ENCODE data around the gene KLRK1. TPM values are rescaled to one million over a fixed set of nuclear protein-coding genes. Genes with fewer than 3 reads are reported as not detected.
"Not testable (repeated sequence)": the region's sequence is repeated elsewhere in the genome, so short reads cannot be mapped to it uniquely, and the experiment has no call there.

KLRK1 gene
- 100 to 1,000 TPM; 125 to 126 TPM for total RNA-seq

DNA sequence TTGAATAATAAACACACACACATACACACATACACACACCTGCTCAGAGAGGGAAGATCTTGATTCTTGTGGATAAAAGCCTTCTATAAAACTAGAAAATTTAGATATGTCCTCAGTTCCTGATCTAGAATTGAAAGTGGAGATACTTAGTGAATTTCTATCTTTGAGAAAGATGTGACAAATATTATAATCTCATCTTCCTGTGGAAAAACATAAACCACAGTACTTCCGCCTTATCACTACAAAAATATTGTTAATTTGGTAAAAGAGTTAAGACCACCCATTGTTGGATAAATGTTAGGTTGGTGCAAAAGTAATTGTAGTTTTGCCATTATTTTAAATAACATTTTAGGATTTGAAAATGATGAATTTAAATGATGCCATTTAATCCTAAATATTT is at the start of gene KLRK1:
TSS of gene KLRK1 (minus strand) at position 138 of the 400 bp plus-strand sequence. CDS start 1,231 bp downstream, outside the sequence.
- ChIA-PET CTCF (no interaction called here), POLR2A (interaction anchor here (0.8 to 1.2 kb wide), 3 partner anchors 10 to 178 kb away, joined by 3 read pairs; partner anchors contain the start of gene GABARAPL1)

- POLR2A ChIA-PET, CTCF ChIA-PET: not testable (repeated sequence)
These were observed 47.8 kb upstream of the KLRK1 start for GRCh38 chr12:10437601-10438000.

GRCh38 chr12:10435816-10436215 is 46.0 kb upstream of the KLRK1 start, which contains the start of gene KLRC2:
Gene KLRC2 (minus strand): TSS chr12:10436010. CDS start chr12:10435986, 24 bp downstream.
- CTCF ChIA-PET: not testable (repeated sequence)

DNA sequence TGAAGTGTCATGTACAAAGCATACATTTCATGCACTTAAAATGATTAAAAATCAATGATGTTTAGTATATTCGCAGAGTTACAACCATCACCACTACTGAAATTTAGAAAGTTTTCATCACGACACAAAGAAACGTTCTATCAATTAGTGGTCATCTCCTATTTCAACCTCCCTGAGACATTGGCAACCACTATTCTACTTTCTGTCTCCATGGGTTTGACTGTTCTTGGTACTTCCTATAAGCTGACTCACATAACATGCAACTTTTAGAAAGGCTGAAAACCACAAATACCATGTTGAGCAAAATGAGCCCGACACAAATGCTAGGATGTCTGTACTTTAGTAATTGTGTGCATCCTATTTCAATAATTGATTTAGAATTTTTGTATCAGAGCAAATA is 40.8 kb upstream of the KLRK1 start:
- POLR2A ChIA-PET, CTCF ChIA-PET: not testable (repeated sequence)

More at GRCh38 chr12:10435816-10436215, 46.0 kb upstream of the KLRK1 start, which contains the start of gene KLRC2:
- POLR2A ChIA-PET: not testable (repeated sequence)

DNA sequence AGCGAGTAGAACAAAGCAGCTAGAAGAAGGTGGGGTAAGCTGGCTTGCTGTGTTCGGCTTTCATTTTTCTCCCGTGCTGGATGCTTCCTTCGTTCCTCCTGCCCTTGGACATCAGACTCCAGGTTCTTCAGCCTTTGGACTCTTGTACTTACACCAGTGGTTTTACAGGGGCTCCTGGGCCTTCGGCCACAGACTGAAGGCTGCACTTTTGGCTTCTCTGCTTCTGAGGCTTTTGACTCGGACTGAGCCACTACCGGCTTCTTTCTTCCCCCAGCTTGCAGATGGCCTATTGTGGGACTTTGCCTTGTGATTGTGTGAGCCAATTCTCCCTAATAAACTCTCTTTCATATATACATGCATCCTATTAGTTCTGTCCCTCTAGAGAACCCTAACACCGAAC is 36.1 kb upstream of the KLRK1 start:
- POLR2A ChIA-PET, CTCF ChIA-PET: not testable (repeated sequence)

GRCh38 chr12:10424260-10424899 is 34.5 kb upstream of the KLRK1 start:
- CTCF ChIA-PET, POLR2A ChIA-PET: not testable (repeated sequence)

- POLR2A ChIA-PET, CTCF ChIA-PET: not testable (repeated sequence)
These were observed 32.3 kb upstream of the KLRK1 start for GRCh38 chr12:10422159-10422558.

- POLR2A ChIA-PET, CTCF ChIA-PET: not testable (repeated sequence)
These were observed 30.5 kb upstream of the KLRK1 start, which contains the start of gene KLRC3 for GRCh38 chr12:10420334-10420733. Gene KLRC3 (minus strand): TSS chr12:10420595. CDS start chr12:10420550, 45 bp downstream.

DNA sequence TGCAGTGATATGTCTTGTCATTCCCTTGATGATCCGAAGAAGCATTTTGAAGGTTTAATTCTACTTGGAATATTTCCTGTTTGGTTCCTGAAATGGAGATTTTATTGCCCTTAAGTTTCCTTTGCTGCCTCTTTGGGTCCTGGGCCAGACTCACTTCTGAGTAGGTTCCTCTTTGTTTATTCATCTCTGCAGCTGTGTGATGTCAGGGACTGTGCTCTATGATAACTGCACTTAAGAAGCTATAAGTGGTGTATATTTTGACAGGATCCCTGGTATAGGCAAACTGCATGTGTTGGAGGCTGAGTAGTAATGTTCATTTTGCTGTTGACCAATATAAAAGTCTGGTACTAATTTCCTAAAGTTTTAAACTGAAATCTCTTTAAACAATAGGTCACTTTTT is 19.6 kb upstream of the KLRK1 start, which contains the start of gene KLRC4:
TSS of gene KLRC4 (minus strand) at position 366 of the 400 bp plus-strand sequence. CDS start at position 184, 182 bp downstream.
- ChIA-PET POLR2A (interaction anchor here (0.6 to 1.1 kb wide), 4 partner anchors 12 to 149 kb away, joined by 3 to 4 read pairs (median 4); no protein-coding TSS in a partner anchor), CTCF (no interaction called here)

- POLR2A ChIA-PET: interaction anchor here (0.6 to 1.1 kb wide), 5 partner anchors 12 to 150 kb away, joined by 3 to 4 read pairs (median 4); no protein-coding TSS in a partner anchor
These were observed 19.0 kb upstream of the KLRK1 start for GRCh38 chr12:10408842-10409241.

GRCh38 chr12:10406725-10407124 is 16.9 kb upstream of the KLRK1 start:
- ChIA-PET CTCF (interaction anchor here (0.5 to 1.3 kb wide), 4 partner anchors 21 to 224 kb away, joined by 3 to 5 read pairs (median 4); no protein-coding TSS in a partner anchor), POLR2A (interaction anchor here (0.5 to 1.5 kb wide), 8 partner anchors 10 to 148 kb away, joined by 3 to 7 read pairs (median 4); no protein-coding TSS in a partner anchor)

More at GRCh38 chr12:10408842-10409241, 19.0 kb upstream of the KLRK1 start:
- CTCF ChIA-PET: no interaction called here

GRCh38 chr12:10405294-10405693 is 15.5 kb upstream of the KLRK1 start:
- CTCF ChIA-PET: interaction anchor here (0.6 kb wide), 1 partner anchor 15 kb away, joined by 3 read pairs; no protein-coding TSS in a partner anchor
- POLR2A ChIA-PET: interaction anchor here (0.6 to 1.1 kb wide), 2 partner anchors 31 to 86 kb away, joined by 3 read pairs; no protein-coding TSS in a partner anchor

DNA sequence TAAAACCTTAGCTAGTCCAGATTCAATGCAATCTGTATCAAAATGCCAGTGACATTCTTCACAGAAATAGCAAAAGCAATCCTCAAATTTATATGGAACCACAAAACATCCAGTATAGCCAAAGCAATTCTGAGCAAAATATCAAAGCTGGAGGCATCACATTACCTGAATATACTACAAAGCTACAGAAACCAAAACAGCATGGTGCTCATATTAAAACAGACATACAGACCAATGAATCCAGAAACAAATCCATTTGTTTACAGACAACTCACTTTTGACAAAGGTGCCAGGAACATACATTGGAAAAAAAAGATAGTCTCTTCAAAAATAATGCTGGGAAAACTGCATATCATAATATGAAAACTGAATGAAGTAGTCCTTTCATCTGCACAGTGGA is 15.0 kb upstream of the KLRK1 start:
- ChIA-PET POLR2A (interaction anchor here (0.6 to 1.1 kb wide), 2 partner anchors 31 to 86 kb away, joined by 3 read pairs; no protein-coding TSS in a partner anchor), CTCF (interaction anchor here (0.6 kb wide), 1 partner anchor 14 kb away, joined by 3 read pairs; no protein-coding TSS in a partner anchor)

DNA sequence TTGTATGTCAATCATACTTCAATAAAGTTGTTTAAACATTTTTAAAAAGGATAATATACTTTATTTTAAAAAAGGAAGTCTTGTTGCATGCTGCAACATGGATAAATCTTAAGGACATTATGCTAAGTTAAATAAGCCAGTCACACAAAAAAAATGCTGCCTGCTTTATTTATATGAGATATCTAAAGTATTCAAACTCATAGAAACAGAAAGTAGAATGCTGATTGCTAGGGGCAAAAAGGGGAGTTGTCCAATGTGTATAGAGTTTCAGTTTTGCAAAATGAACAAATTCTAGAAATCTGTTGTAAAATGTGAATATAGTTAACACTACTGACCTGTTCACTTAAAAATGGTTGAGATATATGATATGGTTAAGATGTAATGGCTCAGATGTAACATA is 11.0 kb upstream of the KLRK1 start:
- ChIA-PET POLR2A (interaction anchor here (0.7 kb wide), 1 partner anchor 97 kb away, joined by 3 read pairs; no protein-coding TSS in a partner anchor), CTCF (no interaction called here)

GRCh38 chr12:10398168-10398567 is 8.3 kb upstream of the KLRK1 start:
- POLR2A ChIA-PET: interaction anchor here (0.7 to 2.3 kb wide), 4 partner anchors 9 to 161 kb away, joined by 4 to 7 read pairs (median 6); no protein-coding TSS in a partner anchor
- CTCF ChIA-PET: no interaction called here

GRCh38 chr12:10397296-10397695 is 7.5 kb upstream of the KLRK1 start:
- CTCF ChIA-PET: interaction anchor here (0.7 to 0.8 kb wide), 2 partner anchors 106 to 183 kb away, joined by 3 read pairs; no protein-coding TSS in a partner anchor
- POLR2A ChIA-PET: interaction anchor here (0.6 to 2.3 kb wide), 6 partner anchors 9 to 162 kb away, joined by 3 to 7 read pairs (median 4); partner anchors contain the start of gene KLRC4

- CTCF ChIA-PET: not testable (repeated sequence)
- POLR2A ChIA-PET: interaction anchor here (0.6 to 2.3 kb wide), 5 partner anchors 8 to 159 kb away, joined by 5 to 7 read pairs (median 7); no protein-coding TSS in a partner anchor
These were observed 6.3 kb upstream of the KLRK1 start for GRCh38 chr12:10396176-10396575.

DNA sequence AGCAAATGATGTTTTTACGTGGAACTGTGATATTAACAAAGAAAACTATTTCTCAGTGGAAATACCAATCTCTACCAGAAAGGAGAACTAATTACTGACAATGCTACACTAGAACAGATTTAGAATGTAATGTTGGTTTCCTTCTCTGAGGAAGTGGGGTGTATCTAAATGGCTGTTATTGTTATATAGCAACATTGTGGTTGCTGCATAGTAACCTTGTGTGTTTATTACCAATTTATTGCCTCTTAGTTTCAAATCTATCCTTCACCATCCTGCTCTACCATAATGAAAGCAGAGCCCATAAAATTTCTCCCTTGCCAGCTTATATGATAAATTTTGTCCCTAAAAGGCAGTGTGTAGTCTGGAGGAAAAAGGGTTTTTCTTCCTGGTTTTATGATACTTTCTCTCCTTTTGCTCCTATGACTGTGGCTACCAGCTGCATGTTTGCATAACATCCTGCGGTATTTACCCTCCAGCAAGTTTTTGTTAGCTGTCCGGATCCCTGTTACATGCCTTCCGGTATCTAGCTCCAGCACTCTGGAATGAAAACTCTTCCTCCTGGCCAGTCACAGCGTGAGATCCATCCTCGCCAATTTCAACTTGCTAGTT is 5.7 kb upstream of the KLRK1 start:
- ChIA-PET CTCF (interaction anchor here (0.9 to 1.5 kb wide), 2 partner anchors 21 to 29 kb away, joined by 3 read pairs; no protein-coding TSS in a partner anchor), POLR2A (interaction anchor here (0.6 to 1.7 kb wide), 4 partner anchors 10 to 159 kb away, joined by 3 to 7 read pairs (median 6); no protein-coding TSS in a partner anchor)

DNA sequence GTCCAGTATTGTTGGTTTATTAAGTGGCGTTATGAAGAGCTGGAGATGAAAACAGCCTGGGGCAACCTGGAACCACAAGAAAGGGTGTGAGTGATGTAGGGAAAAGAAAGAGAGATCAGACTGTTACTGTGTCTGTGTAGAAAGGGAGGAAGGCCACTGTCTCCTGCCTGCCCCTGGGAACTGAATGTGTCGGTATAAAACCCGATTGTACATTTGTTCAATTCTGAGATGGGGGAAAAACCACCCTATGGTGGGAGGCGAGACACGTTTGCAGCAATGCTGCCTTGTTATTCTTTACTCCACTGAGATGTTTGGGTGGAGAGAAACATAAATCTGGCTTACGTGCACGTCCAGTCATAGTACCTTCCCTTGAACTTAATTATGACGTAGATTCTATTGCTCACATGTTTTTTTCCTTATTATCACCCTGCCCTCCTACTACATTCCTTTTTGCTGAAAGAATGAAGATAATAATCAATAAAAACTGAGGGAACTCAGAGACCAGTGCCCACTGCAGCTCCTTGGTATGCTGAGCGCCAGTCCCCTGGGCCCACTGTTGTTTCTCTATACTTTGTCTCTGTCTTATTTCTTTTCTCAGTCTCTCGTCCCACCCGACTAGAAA is 4.8 kb upstream of the KLRK1 start:
- ChIA-PET POLR2A (interaction anchor here (0.7 to 1.7 kb wide), 4 partner anchors 21 to 160 kb away, joined by 3 to 7 read pairs (median 4); partner anchors contain the start of gene KLRD1), CTCF (interaction anchor here (1.5 kb wide), 1 partner anchor 28 kb away, joined by 3 read pairs; no protein-coding TSS in a partner anchor)
